ENCODE results near the gene TMEM108. TPM values are rescaled to one million over a fixed set of nuclear protein-coding genes. Genes with fewer than 3 reads are reported as not detected.

Gene TMEM108
- polyA plus RNA-seq, 3 donors, result 1.9 to 2.0 (median 2.0) TPM

DNA sequence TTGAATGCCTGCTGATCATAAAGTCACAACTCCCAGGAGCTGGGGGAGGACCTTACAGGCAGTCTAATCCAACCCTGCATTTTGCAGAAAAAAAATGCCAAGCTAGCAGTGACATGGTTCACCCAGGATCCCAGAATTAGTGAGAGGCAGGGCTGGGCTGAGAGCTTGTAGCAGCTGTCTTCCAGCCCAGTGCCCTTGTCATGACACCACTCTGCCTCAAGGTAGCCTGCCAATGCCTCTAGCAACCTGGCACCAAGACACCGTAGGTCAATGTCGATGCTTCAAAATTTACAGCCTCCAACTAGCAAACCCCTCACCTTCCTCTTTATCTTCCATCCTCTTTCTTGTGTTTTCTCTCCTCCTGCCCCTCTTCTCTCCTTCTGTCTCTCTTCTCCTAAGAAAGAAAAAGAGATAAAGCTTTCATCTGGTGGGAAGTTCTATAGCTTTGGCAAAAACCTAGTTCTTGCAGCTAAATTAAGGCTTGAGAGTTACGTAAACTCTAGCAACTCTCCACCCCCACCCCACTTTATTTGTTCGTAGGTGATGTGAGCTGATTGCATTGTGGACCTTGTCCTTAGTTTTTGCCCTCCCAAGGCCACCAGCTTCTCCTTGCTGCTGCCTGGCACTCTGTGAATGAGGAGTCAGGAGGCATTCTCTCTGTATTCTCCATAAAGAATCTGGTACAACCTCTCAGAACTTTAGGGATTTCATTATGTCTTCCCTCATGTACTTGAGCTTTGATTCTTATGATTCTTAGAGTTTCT, 343.3 kb downstream of the TMEM108 start:
- DNase-seq, result no peak

GRCh38 chr3:133383175-133383574, 345.0 kb downstream of the TMEM108 start:
- DNase-seq, result no peak

DNA sequence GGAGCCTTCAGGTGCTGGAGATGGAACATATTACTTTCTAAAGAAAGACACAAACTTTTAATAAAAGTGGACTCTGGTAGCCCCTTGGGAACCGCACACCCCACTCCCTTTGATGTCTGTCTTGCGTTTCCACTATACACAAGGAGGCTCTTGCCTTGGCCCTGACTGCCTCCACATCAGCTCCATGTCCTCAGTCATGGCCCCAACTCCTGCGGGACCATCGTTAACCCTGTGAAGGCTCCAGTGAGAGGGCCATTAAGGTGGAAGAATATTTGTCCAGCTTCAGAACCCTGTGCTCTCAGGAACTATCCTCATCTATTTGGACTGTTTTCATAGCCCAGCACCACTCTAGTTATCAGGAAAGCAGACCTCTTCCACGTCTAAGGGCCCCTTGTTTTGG, 345.6 kb downstream of the TMEM108 start:
- no peak for DNase-seq

- peak; percentile 65 for DNase-seq
Measured at GRCh38 chr3:133384331-133385027, 346.3 kb downstream of the TMEM108 start.

DNA sequence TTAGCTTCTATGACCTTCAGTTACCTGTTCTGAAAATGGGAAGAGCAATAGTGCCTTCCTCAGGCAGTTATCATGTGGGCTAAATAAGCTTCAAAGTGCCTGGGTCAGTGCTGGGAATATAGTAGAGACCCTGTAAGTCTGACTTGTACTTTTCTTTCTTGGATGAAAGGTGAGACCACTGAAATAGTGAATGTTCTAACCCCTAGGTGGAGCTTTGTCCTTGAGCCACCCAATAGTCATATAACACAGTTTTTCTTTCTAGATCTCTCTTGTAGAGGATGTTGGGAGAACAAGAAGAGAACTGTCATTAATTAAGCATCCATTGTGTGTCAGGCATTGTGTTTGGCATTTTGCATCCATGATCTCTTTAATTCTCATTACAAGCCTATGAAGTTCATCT, 348.7 kb downstream of the TMEM108 start:
- no peak for DNase-seq

- DNase-seq, result no peak
Measured at GRCh38 chr3:133387341-133387740, 349.1 kb downstream of the TMEM108 start.

- DNase-seq, result no peak
Measured at GRCh38 chr3:133388696-133389395, 350.7 kb downstream of the TMEM108 start.

- no peak for DNase-seq
Measured at GRCh38 chr3:133390715-133391114, 352.5 kb downstream of the TMEM108 start.

DNA sequence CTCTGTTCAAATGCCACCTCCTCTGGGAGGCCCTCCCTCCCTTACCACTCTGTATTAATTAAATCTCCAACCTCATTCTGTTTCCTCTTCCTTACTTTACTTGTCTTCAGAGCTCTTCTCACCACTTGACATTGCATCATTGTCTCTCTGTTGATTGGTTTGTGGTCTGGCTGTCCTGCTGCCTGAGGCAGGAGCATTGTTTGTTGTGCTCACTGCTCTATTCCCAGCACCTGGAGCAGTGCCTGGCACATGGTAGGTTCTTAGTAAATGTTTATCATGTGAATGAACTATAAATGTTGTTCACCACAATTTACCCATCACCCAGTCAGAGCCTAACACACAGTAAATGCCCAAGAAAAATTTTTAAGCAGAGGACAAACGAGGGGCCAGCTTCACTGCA, 355.0 kb downstream of the TMEM108 start:
- no peak for DNase-seq

DNA sequence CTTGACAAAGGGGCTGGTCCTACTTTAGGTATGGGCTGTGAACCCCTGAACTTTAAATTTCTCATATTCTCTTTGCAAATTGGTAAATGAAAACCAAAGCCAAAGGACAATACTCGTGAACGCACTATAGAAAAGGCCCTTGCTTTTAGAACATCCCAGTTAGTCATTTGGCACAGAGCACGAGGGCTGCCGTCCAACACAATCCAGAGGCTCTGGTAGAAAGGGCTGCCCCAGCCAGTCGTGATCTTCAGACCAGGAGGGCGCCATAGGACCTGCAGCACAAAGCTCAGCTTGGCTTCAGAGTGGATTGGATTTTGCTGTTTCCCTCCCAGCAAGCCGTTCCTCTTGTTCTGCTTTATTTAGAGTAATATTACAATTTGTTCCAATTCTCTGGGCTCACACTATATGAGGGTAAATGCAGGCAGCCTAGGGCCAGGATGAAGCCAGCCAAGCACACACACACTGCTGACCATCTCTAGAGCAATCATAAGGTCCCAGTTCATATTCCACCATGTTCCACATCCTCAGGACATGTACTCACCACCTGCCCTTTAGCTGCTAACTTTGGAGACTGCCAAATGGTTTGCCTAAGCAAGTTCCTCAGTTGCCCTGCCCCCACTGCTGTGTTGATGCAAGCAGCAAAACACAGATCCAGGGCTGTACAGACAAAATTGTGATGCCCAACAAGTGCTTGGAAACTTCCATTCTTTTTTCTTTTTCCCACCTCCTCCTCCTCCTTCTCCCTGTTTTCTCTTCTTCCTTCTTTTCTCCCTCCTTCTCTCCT, 355.7 kb downstream of the TMEM108 start:
- DNase-seq, result no peak

DNA sequence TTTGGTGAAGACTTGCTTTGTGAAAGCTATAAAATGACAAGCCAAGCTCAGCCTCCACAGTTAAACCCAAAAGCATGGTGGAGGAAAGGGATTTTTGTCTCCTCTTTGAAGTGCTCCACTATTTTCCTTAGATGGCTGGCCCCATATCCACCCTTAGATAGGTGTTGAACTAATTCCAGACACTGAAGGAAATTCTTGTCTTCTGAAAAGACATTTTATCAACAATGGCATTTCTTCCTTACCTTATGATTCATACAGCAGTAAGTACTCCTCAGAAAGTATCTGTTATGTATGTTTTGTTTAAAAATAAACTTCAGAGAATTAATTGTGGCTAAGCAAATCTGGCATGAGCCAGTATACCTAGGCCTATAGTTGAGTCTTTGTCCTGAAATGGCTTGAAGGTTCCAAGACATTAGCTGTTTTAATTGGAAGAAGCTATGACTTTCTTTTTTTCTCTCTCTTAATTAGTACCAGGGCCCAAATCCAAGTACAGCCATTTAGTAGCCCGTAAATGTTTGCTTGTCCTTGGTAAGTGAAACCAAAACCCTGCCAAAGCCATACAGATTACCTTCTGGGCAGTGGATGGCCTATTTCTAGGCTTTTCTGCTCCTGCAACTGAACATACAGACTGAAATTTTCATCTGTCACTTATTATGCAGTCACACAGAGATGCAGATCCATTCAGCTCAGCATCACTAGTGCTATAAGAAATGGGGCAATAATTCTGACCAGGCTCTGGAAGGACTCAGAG, 356.5 kb downstream of the TMEM108 start:
- DNase-seq, result no peak

DNA sequence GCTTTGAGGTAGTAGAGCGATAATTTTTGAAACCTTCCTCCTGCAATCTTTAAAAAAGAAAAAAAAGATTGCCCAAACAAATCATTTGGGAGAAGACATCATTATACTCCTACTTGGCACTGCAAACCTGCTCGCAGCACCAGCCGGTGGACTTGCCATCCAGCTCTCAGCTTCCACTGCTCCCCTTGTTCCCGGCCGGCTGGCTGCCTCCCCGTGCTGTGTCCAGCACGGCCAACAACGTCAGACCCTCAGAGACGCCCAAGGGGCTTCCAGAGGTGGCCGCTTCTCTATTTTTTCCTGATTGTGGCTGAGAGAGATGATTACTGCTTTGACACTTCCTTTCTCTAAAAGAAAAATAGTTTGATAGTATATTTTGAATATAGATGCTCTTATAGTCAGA, 358.7 kb downstream of the TMEM108 start:
- no peak for DNase-seq

DNA sequence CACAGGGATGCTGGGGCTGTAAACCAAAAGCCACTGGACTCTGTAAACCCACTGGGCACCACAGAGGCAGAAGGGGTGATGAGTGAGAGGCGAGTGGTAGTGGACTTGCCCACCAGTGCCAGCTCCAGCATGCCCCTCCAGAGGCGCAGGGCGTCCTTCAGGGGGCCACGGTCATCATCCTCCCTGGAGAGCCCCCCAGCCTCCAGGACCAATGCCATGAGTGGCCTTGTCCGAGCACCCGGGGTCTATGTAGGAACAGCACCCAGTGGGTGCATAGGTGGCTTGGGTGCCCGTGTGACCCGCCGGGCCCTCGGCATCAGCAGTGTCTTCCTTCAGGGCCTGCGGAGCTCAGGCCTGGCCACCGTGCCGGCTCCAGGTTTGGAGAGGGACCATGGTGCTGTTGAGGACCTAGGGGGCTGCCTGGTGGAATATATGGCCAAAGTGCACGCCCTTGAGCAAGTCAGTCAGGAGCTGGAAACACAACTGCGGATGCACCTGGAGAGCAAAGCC, 361.9 kb downstream of the TMEM108 start, which contains the start of gene BFSP2:
Gene BFSP2, plus strand, starts transcription at position 51 of the 510 bp plus-strand sequence. Its CDS starts 28 bp downstream, at position 79.
- no peak for DNase-seq

DNA sequence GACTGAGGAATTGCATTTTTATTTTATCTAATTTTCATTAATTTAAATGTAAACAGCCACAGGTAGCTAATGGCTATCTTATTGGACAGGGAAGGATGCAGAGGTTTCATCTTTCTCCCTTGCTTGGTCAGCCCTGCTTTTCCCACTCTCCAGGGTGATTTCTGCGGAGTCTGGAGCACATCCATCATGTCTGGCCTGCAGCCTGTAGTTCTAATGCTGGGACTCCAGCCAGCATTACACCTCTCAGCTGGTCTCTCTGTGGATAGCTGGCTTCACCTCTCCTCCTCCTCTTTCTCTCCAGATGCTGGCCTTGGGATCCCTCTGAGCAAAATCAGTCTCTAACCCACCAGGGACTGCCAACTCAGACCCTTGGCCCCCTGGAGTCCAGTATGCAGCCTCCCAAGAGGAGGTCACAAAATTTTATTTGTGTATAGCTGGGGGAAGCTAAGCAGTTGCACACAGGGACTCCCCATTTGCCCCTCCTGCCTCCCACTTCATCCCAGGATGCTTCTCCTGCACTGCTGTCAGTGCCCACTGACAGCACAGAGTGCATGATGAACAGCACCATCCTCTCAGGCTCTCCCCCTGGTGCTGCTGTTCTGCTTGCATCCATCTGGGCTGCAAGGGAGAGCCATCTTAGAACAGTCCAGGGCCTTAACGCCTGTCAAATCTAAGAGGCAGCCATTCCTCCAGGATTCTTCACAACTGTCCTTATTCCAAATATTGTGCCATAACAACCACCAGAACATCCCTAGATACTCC, 363.4 kb downstream of the TMEM108 start:
- DNase-seq, result no peak

DNA sequence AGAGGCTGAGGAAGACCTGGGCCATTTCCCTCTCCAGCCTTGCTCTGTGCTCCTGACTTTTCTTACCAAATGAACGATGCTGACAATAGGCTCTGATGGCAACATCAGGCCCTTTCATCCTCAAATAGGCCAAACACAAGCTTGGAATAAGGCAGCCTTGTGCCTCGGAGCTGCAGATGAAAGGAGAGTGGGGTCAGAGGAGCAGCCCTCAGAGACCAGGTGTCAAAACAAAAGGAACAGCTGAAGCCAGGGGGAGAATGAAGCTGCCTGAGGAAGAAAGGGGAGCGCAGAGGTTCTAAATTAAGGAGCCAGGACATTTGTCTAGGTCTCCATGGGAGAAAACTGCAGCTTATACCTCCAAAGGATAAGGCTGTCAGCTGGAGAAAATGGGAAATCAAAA, 366.7 kb downstream of the TMEM108 start:
- no peak for DNase-seq

DNA sequence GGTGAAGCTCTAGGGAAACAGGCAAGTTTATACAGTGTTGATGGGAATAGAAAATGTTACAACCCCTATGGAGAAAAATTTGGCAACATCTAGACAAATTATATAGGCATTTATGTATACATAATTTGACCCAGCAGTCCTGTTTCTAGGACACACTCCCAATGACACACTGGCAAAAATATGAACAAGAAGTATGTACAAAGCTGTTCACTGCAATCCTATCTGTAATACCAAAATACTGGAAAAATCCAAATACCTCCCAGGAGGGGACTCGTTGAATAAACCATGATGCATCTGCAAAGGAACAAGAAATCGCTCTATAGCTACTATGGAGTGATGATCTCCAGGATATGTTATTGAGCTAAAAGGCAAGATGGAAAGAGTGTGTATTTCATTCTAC, 370.2 kb downstream of the TMEM108 start:
- DNase-seq, result no peak

GRCh38 chr3:133408961-133409360, 370.8 kb downstream of the TMEM108 start:
- DNase-seq, result no peak

DNA sequence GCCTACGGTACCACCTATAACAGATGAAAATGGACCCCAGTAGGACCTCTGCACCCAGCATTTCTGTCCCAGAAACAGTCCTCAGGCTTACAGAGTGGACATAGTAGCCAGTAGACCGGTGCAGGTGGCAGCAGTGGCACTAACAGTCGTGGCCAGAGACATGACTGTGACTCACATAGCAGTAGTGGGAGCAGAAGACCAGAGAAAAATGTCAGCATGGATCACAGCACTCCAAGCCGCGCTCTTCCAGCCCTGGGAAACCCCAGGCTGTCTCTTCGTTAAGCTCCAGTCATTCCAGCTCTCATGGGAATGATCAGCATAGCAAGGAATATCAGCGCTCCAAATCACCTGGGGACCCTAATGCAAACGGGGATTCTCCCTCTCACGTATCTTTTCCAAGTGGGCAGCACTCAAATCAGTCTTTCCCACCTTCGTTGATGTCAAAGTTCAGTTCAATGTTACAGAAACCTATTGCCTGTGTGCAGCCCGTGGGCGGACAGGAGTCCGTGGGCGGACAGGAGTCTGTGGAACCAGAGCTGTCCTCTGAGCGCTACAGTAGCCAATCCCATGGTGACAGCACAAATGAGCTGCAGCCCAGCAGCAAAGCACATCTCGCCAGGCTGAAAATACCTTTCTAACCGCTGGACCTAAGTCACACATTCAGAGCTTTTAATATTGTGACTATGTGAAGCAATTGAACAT, 372.2 kb downstream of the TMEM108 start:
- peak; percentile 26 for DNase-seq
